GM04504 (cell line): Measurements from ENCODE around the gene ESRRB.
A peak's percentile ranks its signal among the peaks of the same experiment; 100 is the strongest.
"Not testable (repeated sequence)": the region's sequence is repeated elsewhere in the genome, so short reads cannot be mapped to it uniquely, and the experiment has no call there.

Experiments
- DNase-seq: peaks from one replicate; pipeline ENCODE4 v3.0.0-alpha.2; 2012; ENCODE audit warnings: low read depth

ESRRB gene

GRCh38 chr14:76497550-76498462 lies 121.9 kb downstream of the ESRRB start:
- no peak for DNase-seq

- no peak for DNase-seq
These were observed 122.6 kb downstream of the ESRRB start for GRCh38 chr14:76498463-76498935.

GRCh38 chr14:76498976-76499375 lies 123.0 kb downstream of the ESRRB start:
- DNase-seq: no peak

GRCh38 chr14:76499399-76499798 lies 123.5 kb downstream of the ESRRB start:
- DNase-seq: no peak

GRCh38 chr14:76500011-76500410 lies 124.1 kb downstream of the ESRRB start:
- peak; percentile 24 for DNase-seq

GRCh38 chr14:76500480-76500879 lies 124.5 kb downstream of the ESRRB start:
- DNase-seq: no peak

GRCh38 chr14:76501156-76501720 lies 125.3 kb downstream of the ESRRB start:
- no peak for DNase-seq

GRCh38 chr14:76502219-76502618 lies 126.3 kb downstream of the ESRRB start:
- no peak for DNase-seq

- DNase-seq: no peak
These were observed 126.7 kb downstream of the ESRRB start for GRCh38 chr14:76502638-76503037.

GRCh38 chr14:76509311-76509710 lies 133.4 kb downstream of the ESRRB start:
- DNase-seq: no peak

- no peak for DNase-seq
These were observed 134.2 kb downstream of the ESRRB start for GRCh38 chr14:76510181-76510580.

GRCh38 chr14:76514213-76514998 lies 138.5 kb downstream of the ESRRB start:
- peak; percentile 2 for DNase-seq

GRCh38 chr14:76516884-76517283 lies 140.9 kb downstream of the ESRRB start:
- DNase-seq: no peak

- no peak for DNase-seq
These were observed 142.4 kb downstream of the ESRRB start for GRCh38 chr14:76518366-76518765.

- DNase-seq: no peak
These were observed 149.3 kb downstream of the ESRRB start for GRCh38 chr14:76525106-76525821.

- no peak for DNase-seq
These were observed 155.1 kb downstream of the ESRRB start for GRCh38 chr14:76531085-76531484.

- no peak for DNase-seq
These were observed 155.9 kb downstream of the ESRRB start for GRCh38 chr14:76531821-76532318.

- not testable (repeated sequence) for DNase-seq
These were observed 160.7 kb downstream of the ESRRB start for GRCh38 chr14:76536636-76537035.

- DNase-seq: no peak
These were observed 162.1 kb downstream of the ESRRB start for GRCh38 chr14:76537906-76538647.

- no peak for DNase-seq
These were observed 162.7 kb downstream of the ESRRB start for GRCh38 chr14:76538648-76539008.

- no peak for DNase-seq
These were observed 163.2 kb downstream of the ESRRB start for GRCh38 chr14:76539130-76539529.
